ENCODE measurements around the gene C2orf66.

Gene C2orf66

DNA sequence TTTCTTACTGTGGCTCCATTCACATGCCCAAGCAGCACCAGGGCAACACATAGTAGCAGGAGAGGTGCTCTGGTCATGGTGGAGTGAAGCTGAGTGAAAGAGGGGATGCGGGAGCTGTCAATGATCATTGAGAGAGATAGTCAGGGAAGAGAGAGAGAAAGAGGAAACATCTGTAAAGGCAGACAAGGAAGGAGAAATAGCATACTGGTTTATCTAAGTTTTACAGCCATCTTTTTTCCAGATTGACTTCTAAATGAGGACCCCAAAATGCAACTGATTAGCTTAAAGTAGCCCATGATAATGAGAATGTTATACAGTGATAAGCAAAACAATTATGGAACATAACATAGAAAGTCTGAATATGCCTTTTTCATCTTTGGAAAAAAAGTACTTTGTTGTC is at the start of gene C2orf66:
TSS of gene C2orf66 (minus strand) at position 96 of the 400 bp plus-strand sequence. CDS start at position 77, 19 bp downstream.
- DNase-seq (ENCODE audit: low spot score) = no peak

DNA sequence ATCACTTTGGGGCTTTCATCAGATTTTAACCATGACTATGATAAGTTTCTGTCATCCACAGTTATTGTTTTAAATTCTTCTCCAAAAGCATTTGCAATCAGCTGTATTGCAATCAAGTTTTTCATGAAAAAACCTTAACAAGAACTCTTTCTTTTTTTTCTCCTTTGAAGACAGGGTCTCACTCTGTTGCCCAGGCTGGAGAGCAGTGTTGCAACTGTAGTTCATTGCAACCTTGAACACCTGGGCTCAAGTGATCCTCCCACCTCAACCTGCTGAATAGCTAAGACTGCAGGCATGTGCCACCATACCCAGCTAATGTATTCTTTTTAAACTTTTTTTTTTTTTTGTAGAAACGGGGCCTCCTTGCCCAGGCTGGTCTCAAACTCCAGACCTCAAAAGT is 45.5 kb upstream of the C2orf66 start:
- DNase-seq (ENCODE audit: low spot score) = no peak

- DNase-seq (ENCODE audit: low spot score) = no peak
Observed at GRCh38 chr2:196853301-196854087, 44.3 kb upstream of the C2orf66 start.

DNA sequence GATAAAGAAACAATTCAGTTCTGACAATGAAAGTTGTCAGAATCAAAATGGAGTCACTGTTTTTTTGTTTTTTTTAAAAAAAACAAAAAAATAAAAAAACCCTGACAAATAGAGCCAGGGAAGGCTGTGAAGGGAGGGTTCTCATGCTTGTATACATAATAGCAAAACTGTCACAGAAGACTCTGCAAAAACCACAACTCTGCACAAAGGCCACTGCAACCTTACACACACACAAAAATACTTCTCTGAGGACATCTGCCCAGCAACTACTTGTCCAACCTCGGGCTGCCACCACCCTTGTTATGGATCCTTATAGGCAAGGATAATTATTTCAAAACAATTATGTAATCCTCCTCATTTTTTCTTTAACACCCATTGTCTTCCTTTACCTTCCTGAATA is 41.9 kb upstream of the C2orf66 start:
- no peak for DNase-seq (ENCODE audit: low spot score)

GRCh38 chr2:196849895-196850294 is 40.7 kb upstream of the C2orf66 start:
- DNase-seq (ENCODE audit: low spot score) = peak; percentile 48

DNA sequence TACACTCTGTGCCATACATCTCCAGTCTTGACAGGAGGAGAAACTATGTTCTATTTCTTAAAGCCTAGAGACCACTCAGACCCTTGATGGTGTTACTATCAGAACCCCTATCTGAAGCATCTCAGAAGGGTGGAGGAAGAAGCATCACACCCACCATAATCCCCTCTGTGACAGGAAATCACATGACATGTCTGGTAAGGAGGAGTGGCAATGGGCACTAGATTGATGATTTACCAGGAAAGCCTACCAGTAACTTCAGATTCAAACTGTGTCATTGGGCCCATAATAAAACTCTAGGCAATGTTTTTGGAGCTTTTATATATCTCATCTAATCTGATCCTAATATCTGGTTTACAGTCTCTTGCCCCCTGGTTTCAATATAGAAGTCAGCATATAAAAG is 37.1 kb upstream of the C2orf66 start:
- DNase-seq (ENCODE audit: low spot score) = no peak

- DNase-seq (ENCODE audit: low spot score) = no peak
Observed at GRCh38 chr2:196845371-196845770, 36.2 kb upstream of the C2orf66 start.

DNA sequence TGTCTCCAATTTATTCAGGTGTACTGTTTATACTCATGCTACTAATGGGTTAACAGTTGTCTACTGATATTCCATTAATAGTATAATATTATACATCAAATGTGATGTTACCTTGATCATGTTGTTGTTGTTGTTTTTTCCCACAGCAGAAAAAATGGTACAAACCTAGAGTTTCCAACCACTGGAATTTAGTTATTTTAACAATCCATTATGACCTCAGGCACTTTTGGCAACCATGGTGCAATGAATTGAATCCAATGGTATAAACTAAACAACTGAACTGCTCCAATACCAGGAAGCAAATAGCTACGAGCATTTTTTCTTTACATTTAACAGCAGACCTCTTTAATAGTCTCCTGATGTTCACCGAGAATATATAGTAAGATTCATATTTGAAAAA is 31.0 kb upstream of the C2orf66 start:
- DNase-seq (ENCODE audit: low spot score) = no peak

DNA sequence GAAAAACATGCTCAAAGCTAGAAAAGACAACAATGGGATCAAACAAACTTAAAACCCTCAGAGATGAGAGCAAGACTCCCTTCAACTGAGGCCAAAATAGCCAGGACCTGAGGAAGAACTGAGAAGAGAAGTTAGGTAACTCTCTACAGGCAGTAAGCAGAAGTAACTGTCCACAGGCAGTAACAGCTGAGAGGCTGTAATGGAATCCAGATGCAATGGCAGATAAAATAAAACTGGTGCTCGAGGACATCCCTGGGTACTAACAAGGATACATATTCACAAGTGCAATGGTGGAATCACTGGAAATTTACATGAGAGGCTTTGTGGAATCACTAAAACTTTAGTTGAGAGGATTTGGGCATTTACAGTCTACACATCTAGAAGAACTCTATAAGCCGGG is 30.4 kb upstream of the C2orf66 start:
- no peak for DNase-seq (ENCODE audit: low spot score)

- DNase-seq (ENCODE audit: low spot score) = no peak
Observed at GRCh38 chr2:196836440-196836839, 27.3 kb upstream of the C2orf66 start.

GRCh38 chr2:196830701-196831100 is 21.5 kb upstream of the C2orf66 start:
- DNase-seq (ENCODE audit: low spot score) = no peak

DNA sequence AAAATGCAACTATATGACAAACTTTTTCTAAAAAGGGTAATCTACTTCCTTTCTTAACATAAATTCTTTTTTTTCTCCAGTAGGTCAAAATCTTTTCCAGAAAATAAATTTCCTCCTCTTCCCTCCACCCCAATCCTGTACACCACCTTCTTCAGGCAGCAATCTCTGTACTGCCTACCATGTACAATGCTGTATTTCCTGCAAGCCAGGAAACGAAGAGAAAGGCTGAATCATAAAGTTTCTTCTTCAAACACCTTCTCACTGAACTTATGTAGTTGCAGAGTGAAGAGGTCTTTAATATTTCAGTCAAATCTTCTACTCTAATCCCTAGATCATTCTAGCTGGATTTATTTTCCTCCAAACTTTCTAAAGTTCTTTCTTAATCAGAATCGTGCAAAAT is 18.2 kb upstream of the C2orf66 start:
- no peak for DNase-seq (ENCODE audit: low spot score)

GRCh38 chr2:196823750-196824522 is 14.8 kb upstream of the C2orf66 start:
- no peak for DNase-seq (ENCODE audit: low spot score)

GRCh38 chr2:196821195-196821594 is 12.0 kb upstream of the C2orf66 start:
- no peak for DNase-seq (ENCODE audit: low spot score)

DNA sequence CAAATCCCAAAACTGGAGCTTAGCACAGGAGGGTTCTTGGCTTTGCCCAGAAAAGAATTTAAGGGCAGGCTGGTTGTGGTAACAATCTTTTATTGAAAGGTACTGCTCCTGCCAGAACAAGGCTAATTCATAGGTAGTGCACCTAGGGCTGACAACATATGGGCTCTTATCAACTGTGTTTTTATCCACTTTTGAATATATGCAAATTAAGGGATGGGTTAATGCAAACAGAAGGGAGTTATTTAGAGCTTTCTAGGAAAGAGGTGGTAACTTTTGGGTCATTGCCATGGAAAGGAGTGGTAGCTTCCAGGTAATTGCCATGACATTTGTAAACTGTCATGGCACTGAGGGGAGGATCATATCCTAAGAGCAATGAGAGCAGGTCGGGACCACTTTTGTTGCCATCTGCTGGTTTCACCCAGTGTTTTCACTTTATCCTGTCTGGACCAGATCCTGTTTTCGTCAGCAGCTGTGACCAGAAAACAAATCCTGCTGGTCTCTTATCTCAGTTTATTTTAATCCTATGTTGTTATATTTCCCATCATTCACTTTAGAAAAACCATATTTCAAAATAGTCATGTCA is 981 bp downstream of the C2orf66 start:
- peak; percentile 33 for DNase-seq (ENCODE audit: low spot score)

DNA sequence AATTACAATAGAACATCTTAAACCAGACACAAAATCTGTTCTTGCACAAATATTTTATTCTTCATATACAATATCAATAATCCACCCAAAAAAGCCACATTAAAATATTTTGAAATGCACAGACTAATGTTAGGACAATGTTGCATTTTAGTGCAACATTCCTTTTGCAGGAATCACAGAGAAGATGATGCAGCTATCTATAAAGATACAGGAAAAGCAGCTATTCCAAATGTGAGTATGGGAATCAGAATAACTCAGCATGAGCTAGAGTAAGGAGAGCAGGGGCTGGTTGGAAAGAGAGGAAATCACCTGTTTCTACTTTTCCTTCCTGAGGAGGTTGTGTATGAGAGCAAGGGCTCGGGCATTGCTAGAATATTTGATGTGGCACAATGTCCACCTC is 4.8 kb downstream of the C2orf66 start:
- DNase-seq (ENCODE audit: low spot score) = no peak

GRCh38 chr2:196802401-196802800 is 6.8 kb downstream of the C2orf66 start:
- DNase-seq (ENCODE audit: low spot score) = no peak

DNA sequence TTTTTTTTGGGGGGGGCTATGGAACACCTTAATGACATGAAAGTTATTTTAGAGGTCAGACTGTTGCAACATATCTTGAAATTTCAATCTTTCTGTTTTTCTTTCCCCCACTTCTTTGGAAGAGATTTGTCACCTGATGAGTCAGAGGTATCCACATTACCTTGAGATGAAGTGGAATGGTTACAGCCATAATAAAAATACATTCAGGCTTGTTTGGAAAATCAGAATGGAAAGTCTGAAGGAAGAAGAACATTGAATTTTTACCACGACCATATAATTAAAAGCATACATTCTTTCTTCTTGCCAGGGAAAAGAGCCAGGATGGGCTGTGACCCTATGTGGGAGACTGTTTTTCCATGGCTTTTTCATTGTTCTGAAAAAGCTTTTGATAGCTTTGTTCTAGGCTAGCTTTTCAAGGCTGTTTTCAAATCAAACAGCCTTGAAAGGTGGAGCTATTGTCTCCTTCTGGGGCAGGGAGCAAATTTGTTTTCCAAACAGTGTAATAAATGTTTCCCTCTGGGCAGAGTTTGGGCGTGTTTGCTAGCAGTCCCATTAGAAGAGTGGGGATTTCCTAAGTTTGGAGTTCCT is 7.4 kb downstream of the C2orf66 start:
- no peak for DNase-seq (ENCODE audit: low spot score)

- no peak for DNase-seq (ENCODE audit: low spot score)
Observed at GRCh38 chr2:196798980-196799379, 10.2 kb downstream of the C2orf66 start.

GRCh38 chr2:196792865-196793264 is 16.3 kb downstream of the C2orf66 start:
- no peak for DNase-seq (ENCODE audit: low spot score)

DNA sequence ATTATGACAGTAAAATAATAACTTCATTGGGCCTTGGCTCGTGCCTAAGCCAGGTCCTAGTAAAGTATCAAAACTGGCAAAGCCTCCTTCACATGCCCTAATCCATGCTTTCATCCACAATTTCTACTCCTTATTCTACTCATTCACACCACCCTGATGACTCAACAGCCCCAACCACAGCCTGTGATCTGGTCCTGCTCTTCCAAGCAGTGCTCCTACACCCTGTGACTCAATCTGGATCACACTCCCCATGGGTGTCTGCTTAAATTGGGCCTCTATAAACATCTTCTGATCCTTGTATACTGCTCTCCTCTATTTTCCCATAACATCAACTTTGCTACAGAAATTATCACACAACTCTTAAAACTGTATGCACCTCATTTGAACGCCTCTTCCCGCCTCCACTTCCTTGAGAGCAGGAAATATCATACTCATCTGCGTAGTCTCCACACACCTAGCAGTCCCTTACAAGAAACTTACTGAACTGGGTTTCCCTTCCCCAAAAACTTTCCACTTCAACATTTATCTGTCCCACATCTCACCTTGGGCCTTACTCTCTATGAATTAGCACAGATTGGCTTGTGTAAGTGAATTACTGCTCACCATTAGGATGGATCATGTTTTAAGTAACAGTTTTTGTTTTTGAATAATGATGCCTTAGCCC is 25.6 kb downstream of the C2orf66 start:
- no peak for DNase-seq (ENCODE audit: low spot score)

DNA sequence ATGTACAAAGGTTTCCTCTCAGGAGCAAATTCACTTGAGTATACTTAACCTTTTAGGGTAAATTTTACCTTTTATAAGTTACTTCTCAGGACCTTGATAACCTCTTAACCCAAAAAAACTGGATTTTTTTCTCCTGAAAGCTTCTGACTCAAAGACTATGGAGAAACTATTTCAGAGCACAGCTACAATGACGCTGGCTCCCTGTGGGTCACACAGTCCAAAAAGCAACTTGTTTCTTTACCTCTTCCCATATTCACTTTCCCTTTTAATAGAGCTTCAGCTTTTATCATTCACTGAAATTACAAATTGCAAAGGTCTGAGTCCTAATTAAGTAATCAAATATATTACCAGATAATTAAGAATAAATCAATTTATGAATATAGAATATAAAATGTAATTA is 42.1 kb downstream of the C2orf66 start:
- no peak for DNase-seq (ENCODE audit: low spot score)

Measured in D341Med (cell line).